Neutrophil (primary cell): ENCODE results near the gene DYRK1A.
A peak's percentile ranks its signal among the peaks of the same experiment; 100 is the strongest.

Experiments
- H3K27ac ChIP-seq: fragments of 200-600 bp; sonication (generic); 2 replicates; pipeline ENCODE4 v1.5.1; 2016; ENCODE audit warnings: mild to moderate bottlenecking, moderate library complexity
- H3K27me3 ChIP-seq: fragments of 200-600 bp; sonication (generic); 2 replicates; pipeline ENCODE4 v1.6.0; 2016; ENCODE audit warnings: mild to moderate bottlenecking
- H3K36me3 ChIP-seq: fragments of 200-600 bp; sonication (generic); 2 replicates; pipeline ENCODE4 v1.5.1; 2017
- H3K4me1 ChIP-seq, 2 experiments: fragments of 200-600 bp in 1 of 2; sonication (generic) in 1 of 2; 1 replicate in 1 of 2; 2 replicates in 1 of 2; pipeline versions ENCODE4 v1.5.1 to v1.6.1; 2013 to 2016; ENCODE audit warnings: low read depth in 1 of 2, low read length in 1 of 2, mild to moderate bottlenecking in 1 of 2, moderate library complexity in 1 of 2; ENCODE audit not compliant: control insufficient read depth in 1 of 2, insufficient read depth in 1 of 2
- H3K4me3 ChIP-seq, 2 experiments: fragments of 200-600 bp in 1 of 2; sonication (generic) in 1 of 2; 1 replicate in 1 of 2; 2 replicates in 1 of 2; pipeline ENCODE4 v1.5.1; 2013 to 2016; ENCODE audit warnings: low read depth in 1 of 2, low read length in 1 of 2, mild to moderate bottlenecking in 1 of 2, moderate library complexity in 1 of 2
- H3K9me3 ChIP-seq: fragments of 200-600 bp; sonication (generic); 2 replicates; pipeline ENCODE4 v1.5.1; 2016
- TF ChIP-seq, protein P1 (sequence below): fragments of 200-600 bp; sonication (generic); IDR thresholded peaks from 2 replicates; pipeline ENCODE4 v1.5.1; 2016; ENCODE audit warnings: antibody characterized with exemption

The DYRK1A gene

DNA sequence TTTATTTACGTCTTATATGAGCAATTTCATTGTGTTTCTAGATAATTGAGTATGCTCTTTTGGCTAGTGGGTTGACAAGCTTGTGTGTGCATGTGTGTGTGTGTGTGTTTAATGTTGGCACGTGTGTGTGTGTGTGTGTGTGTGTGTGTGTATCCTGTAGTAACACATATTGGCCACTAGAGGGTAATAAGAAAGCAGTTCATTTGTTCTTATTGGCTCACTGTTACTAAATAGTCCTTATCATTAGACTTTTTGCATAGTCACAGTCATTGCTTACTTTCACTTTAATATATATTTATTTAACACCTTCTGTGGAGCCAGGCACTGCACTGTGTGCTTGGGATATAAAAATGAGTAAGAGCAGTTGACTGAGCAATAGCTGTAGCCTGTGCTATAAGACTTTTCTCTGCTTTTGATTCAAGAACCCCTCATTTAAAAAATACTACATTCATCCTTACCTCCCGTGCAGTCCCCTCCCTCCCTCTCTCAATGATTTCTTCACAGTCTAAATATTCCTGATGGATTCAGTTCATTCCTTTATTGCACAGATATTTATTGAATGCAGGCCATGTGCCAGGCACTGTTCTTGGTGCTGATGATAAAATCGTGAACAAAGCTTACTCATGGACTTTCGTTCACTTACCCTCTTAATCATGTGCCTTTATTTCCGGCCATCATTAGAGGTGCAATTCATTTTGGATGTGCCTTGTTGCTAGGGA, 96.7 kb downstream of the DYRK1A start:
- Histone ChIP-seq H3K36me3 (no peaks in the 10 kb centered on the region), H3K27me3 (no peaks in the 10 kb centered on the region), H3K27ac (peak overlapping the region; percentile 30), H3K4me1 (peaks cover 14 to 39% of the 10 kb centered on the region in 2 experiments), H3K9me3 (no peaks in the 10 kb centered on the region), H3K4me3 (no peak overlapping the region)
- TF ChIP-seq, protein P1, sequence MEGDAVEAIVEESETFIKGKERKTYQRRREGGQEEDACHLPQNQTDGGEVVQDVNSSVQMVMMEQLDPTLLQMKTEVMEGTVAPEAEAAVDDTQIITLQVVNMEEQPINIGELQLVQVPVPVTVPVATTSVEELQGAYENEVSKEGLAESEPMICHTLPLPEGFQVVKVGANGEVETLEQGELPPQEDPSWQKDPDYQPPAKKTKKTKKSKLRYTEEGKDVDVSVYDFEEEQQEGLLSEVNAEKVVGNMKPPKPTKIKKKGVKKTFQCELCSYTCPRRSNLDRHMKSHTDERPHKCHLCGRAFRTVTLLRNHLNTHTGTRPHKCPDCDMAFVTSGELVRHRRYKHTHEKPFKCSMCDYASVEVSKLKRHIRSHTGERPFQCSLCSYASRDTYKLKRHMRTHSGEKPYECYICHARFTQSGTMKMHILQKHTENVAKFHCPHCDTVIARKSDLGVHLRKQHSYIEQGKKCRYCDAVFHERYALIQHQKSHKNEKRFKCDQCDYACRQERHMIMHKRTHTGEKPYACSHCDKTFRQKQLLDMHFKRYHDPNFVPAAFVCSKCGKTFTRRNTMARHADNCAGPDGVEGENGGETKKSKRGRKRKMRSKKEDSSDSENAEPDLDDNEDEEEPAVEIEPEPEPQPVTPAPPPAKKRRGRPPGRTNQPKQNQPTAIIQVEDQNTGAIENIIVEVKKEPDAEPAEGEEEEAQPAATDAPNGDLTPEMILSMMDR: peak; percentile 71

DNA sequence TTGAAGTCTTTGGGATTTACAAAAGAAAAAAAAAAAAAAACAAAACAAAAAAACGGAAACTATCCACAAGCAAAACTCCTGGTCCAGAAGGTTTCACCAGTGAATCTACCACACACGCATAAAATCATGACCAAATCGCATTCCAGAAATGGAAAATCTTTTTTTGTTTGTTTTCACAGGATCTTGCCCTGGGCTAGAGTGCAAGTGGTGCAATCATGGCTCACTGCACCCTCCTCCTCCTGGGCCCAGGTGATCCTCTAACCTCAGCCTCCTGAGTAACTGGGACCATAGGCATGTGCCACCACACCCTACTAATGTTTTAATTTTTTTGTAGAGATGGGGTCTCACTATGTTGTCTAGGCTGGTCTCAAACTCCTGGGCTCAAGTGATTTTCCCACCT, 100.5 kb downstream of the DYRK1A start:
- Histone ChIP-seq H3K27me3 (no peaks in the 10 kb centered on the region), H3K4me1 (peaks cover 12 to 22% of the 10 kb centered on the region in 2 experiments), H3K36me3 (no peaks in the 10 kb centered on the region), H3K9me3 (no peaks in the 10 kb centered on the region), H3K27ac (no peak overlapping the region), H3K4me3 (no peak overlapping the region)
- TF ChIP-seq, protein P1: no peak

DNA sequence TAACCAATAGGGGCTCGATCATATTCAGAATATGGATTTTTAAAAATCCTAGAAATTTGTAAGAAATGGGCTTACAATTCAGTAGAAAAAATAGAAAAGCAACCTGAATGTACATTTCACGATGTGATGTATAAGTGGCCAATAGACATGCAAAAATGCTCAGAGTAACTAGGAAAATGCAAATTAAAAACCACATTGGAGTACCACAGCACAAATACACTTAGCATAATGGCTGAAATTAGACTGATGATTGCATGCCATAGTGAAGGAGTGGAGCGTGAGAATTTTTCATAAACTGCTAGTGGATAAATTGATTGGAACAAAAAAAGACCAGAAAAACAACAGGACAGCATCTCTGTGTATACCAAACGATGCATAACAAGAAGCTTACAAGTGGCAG, 102.3 kb downstream of the DYRK1A start:
- TF ChIP-seq, protein P1: no peak
- H3K36me3 ChIP-seq: peaks cover 14% of the 10 kb centered on the region

DNA sequence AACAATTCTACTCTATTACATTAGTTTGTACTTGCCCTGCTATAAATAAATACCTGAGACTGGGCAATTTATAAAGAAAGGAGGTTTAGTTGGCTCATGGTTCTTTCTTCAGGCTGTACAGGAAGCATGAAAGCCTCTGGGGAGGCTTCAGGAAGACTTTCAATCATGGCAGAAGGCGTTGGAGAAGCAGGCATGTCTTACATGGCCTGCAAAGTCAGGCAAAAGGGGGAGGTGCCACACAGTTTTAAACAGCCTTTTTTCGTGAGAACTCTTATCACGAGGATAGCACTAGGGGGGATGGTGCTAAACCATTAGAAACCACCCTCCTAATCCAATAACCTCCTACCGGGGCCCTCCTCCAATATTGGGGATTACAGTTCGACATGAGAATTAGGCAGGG, 102.9 kb downstream of the DYRK1A start:
- TF ChIP-seq, protein P1: no peak
- peaks cover 5 to 6% of the 10 kb centered on the region in 2 experiments for H3K4me1 ChIP-seq
- no peak overlapping the region for H3K27ac ChIP-seq
- no peaks in the 10 kb centered on the region for H3K27me3 ChIP-seq
- H3K9me3 ChIP-seq: no peaks in the 10 kb centered on the region
- no peak overlapping the region for H3K4me3 ChIP-seq
- peaks cover 19% of the 10 kb centered on the region for H3K36me3 ChIP-seq

More for the DNA sequence above, 102.3 kb downstream of the DYRK1A start:
- H3K4me3 ChIP-seq: no peak overlapping the region
- no peaks in the 10 kb centered on the region for H3K9me3 ChIP-seq
- H3K4me1 ChIP-seq: peaks cover 5 to 6% of the 10 kb centered on the region in 2 experiments
- H3K27me3 ChIP-seq: no peaks in the 10 kb centered on the region
- no peak overlapping the region for H3K27ac ChIP-seq

DNA sequence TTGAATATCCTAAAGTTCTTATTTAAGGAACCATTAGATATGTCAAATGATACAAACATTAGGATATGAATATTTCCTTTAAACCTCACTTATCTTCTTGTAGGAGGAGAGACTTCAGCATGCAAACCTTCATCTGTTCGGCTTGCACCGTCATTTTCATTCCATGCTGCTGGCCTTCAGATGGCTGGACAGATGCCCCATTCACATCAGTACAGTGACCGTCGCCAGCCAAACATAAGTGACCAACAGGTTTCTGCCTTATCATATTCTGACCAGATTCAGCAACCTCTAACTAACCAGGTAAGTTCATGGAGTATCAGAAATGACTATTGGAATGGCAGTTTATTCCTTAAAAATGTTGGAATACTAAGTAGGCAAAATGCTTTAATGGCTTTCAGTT, 106.0 kb downstream of the DYRK1A start:
- Histone ChIP-seq H3K9me3 (no peaks in the 10 kb centered on the region), H3K36me3 (peaks cover 25% of the 10 kb centered on the region), H3K4me1 (peaks cover 6 to 12% of the 10 kb centered on the region in 2 experiments), H3K4me3 (no peak overlapping the region), H3K27ac (no peak overlapping the region), H3K27me3 (no peaks in the 10 kb centered on the region)
- TF ChIP-seq, protein P1: no peak
